Testis (tissue), 3 donors: ENCODE data around the gene ATP10B. TPM values are rescaled to one million over a fixed set of nuclear protein-coding genes. Genes with fewer than 3 reads are reported as not detected.

Source experiments
- DNase-seq: peaks from one replicate; pipeline ENCODE4 v3.0.0-alpha.2; 2019
- H3K27ac ChIP-seq, 2 donors: fragments of 200-600 bp; sonication (generic); one replicate each; pipeline ENCODE4 v1.5.1; 2019
- H3K27me3 ChIP-seq: fragments of 200-600 bp; sonication (generic); one replicate; pipeline ENCODE4 v1.5.1; 2019
- H3K36me3 ChIP-seq: fragments of 200-600 bp; sonication (generic); one replicate; pipeline ENCODE4 v1.5.1; 2017; ENCODE audit warnings: low read depth; ENCODE audit errors: missing control alignments
- H3K4me1 ChIP-seq: fragments of 200-600 bp; sonication (generic); one replicate; pipeline ENCODE4 v1.5.1; 2019
- H3K4me3 ChIP-seq, 2 donors: fragments of 200-600 bp; sonication (generic); one replicate each; pipeline ENCODE4 v1.5.1; 2017 to 2019
- H3K9me3 ChIP-seq: fragments of 200-600 bp; sonication (generic); one replicate; pipeline ENCODE4 v1.5.1; 2017
- POLR2A ChIP-seq: fragments of 450-650 bp; IDR thresholded peaks from one replicate; pipeline ENCODE4 v1.6.1; 2017; ENCODE audit warnings: antibody characterized with exemption, mild to moderate bottlenecking, moderate library complexity
- WGBS, 2 donors: methylation state at CpG; one replicate each; pipeline ENCODE4 v1.1.5; 2018; 5-methylcytosine and 5-hydroxymethylcytosine counted together
- intact Hi-C: fragments of 100-400 bp; cut with DNase I; formaldehyde crosslinking; loops from one replicate; pipeline ENCODE4 v1.15.1; 2023; ENCODE audit warnings: low total_unique reads
- polyA plus RNA-seq: library from polyadenylated mRNA; stranded (reverse); fragments of 350-450 nt; fragmentation: Illumina TruSeq; extraction: RNeasy Lipid Tissue Mini Kit (QIAGEN cat#74804); gene quantifications from one replicate; pipeline ENCODE4 v1.2.3, GENCODE V29; 2014; ENCODE audit warnings: low read depth, low replicate concordance; ENCODE audit not compliant: insufficient read depth
- total RNA-seq, 2 donors: library from RNA; depleted of rRNA; stranded (reverse); fragments of >200 nt; gene quantifications; one replicate each; pipeline ENCODE4 v1.2.3, GENCODE V29; 2016
- TF ChIP-seq, protein P1 (sequence below), 3 experiments: fragments of 450-650 bp in 2 of 3; fragments of 200-600 bp in 1 of 3; sonication (generic) in 1 of 3; IDR thresholded peaks; one replicate each; pipeline ENCODE4 v1.5.1; 2016 to 2019; ENCODE audit warnings: antibody characterized with exemption in 3 of 3, mild to moderate bottlenecking in 2 of 3, moderate library complexity in 1 of 3

Gene ATP10B
- total and polyA plus RNA-seq, 3 donors from 2014 or later, result 0.63 to 2.0 (median 1.9) TPM

DNA sequence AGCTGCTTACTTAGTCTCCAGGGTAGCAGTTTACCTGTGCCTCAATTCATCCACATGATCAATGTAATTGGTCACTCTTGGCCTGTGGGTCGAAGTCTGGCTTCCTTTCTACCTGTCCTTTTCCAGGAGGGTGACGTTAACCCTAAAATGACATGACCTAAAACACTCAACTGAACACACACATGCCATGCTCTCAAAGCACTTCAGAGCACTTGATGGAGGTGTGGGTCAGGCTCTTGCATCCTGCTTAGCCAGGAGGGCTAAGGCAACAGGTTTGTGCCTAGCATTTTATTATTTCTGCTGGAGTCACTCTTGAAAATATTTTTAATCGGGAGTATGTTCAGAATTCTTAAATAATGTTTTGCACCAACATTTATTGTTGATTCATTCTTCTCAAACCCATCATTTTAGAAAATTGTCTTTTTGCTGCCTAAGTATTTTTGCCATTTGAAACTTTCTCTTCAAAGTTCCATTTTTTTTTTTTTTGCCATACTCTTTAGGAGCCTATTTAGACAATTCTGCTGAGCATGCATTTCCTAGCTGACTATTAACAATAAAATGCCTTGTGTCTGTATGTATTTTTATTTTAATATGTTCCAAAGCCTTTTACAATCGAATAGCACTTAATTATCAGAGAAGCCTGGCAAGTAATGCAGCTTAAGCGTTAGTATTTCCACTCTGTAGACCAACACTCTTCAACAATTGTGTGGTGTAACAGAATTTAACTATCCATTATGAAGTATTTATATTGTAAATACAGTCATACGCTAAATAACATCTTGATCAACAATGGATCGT lies 59.1 kb downstream of the ATP10B start:
- 82 to 86% methylated on average over 7 of the region's 7 CpGs for WGBS, 2 donors
- intact Hi-C loops, result no loop called here
- H3K36me3 ChIP-seq, result no peaks in the 10 kb centered on the region

DNA sequence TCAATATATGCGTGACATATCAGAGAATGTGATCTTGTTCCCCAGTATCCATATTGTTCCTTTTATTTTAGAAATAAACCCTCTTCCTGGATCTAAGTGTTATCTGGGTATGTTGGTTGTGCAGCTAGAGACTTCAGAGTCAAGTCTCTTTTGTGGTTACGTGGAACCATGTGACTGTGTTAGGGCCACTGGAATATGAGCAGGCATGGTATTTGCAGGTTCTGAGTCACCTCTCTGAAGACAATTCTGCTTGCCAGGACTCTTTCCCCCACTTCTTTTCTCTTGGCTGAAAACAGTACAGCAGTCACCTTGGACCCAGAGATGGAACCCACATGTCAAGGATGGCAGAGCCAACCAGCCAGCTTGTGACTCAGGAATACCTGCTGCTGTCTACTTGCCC lies 59.7 kb downstream of the ATP10B start:
- Histone ChIP-seq H3K4me1 (no peaks in the 10 kb centered on the region), H3K27ac (no peak overlapping the region), H3K36me3 (no peaks in the 10 kb centered on the region), H3K27me3 (no peaks in the 10 kb centered on the region), H3K4me3 (no peak overlapping the region), H3K9me3 (no peaks in the 10 kb centered on the region)
- TF ChIP-seq, protein P1, sequence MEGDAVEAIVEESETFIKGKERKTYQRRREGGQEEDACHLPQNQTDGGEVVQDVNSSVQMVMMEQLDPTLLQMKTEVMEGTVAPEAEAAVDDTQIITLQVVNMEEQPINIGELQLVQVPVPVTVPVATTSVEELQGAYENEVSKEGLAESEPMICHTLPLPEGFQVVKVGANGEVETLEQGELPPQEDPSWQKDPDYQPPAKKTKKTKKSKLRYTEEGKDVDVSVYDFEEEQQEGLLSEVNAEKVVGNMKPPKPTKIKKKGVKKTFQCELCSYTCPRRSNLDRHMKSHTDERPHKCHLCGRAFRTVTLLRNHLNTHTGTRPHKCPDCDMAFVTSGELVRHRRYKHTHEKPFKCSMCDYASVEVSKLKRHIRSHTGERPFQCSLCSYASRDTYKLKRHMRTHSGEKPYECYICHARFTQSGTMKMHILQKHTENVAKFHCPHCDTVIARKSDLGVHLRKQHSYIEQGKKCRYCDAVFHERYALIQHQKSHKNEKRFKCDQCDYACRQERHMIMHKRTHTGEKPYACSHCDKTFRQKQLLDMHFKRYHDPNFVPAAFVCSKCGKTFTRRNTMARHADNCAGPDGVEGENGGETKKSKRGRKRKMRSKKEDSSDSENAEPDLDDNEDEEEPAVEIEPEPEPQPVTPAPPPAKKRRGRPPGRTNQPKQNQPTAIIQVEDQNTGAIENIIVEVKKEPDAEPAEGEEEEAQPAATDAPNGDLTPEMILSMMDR (IDR thresholded peaks at IDR 0.05), result no peak
- TF ChIP-seq POLR2A, result no peak
- no peak for DNase-seq
- 94 to 96% methylated on average over 2 of the region's 2 CpGs for WGBS, 2 donors
- intact Hi-C loops, result no loop called here

More for the DNA sequence above, 59.1 kb downstream of the ATP10B start:
- no peaks in the 10 kb centered on the region for H3K27me3 ChIP-seq
- H3K4me3 ChIP-seq, result no peak overlapping the region
- no peak overlapping the region for H3K27ac ChIP-seq
- H3K4me1 ChIP-seq, result no peaks in the 10 kb centered on the region
- no peaks in the 10 kb centered on the region for H3K9me3 ChIP-seq
- DNase-seq, result no peak
- TF ChIP-seq POLR2A, result no peak
- TF ChIP-seq, protein P1 (IDR thresholded peaks at IDR 0.05), result no peak

DNA sequence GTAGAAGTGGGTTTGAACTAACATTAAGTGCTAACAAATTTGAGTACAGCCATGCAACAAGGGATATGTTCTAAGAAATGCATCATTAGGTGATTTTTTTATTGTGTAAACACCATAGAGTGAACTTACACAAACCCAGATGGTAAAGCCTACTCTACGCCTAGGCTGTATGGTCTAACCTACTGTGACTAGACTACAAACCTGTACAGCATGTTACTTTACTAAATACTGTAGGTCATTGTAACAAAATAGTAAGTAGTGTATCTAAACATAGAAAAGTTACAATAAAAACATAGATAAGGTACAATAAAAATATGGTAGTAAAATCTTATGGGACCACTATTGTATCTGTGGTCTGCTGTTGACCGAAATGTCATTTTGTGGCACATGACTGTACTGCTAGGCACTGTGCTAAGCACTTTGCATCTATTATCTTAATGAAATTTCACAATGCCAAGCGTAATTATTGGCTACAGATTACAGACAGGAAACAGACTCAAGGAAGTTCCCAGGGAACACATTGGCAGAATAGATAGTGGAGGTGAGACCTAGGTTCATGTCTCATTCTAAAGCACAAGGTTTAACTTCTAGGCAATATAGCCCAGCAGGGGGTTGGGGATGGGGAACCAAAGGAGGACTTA lies 62.7 kb downstream of the ATP10B start:
- no peak overlapping the region for H3K27ac ChIP-seq
- WGBS, 2 donors, result 88 to 94% methylated on average over 3 of the region's 3 CpGs
- no peaks in the 10 kb centered on the region for H3K9me3 ChIP-seq
- DNase-seq, result no peak
- TF ChIP-seq, protein P1 (IDR thresholded peaks at IDR 0.05), result no peak
- no peak for TF ChIP-seq POLR2A
- H3K36me3 ChIP-seq, result no peaks in the 10 kb centered on the region
- H3K4me3 ChIP-seq, result no peak overlapping the region
- H3K4me1 ChIP-seq, result no peaks in the 10 kb centered on the region
- intact Hi-C loops, result no loop called here
- H3K27me3 ChIP-seq, result no peaks in the 10 kb centered on the region

DNA sequence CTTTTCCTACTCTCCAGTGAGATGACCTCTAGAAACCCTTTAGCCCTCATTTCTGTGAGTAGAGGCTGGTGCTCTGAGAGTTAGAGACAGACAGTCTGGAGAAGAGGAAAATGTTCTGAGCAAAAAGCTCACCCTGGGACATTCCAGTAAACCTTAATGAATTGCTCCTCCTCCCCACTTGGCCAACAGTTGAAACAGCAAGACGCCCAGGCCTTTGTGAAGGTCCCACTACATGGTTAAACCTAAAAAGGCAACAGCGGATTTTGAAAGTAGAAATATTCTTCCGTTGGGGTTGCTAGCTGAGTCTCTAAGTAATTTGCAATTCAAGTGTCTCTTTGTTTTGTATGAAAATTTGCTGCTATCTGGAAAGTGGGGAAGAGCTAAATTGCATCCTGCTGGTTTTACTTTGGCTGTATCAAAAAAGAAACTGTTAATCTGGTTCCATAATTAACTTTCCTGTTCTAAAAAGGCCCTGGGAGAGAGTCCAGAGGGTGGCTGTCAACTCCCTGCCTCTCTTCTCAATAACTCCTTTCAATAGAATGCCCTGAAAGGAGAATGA lies 63.8 kb downstream of the ATP10B start:
- 68 to 75% methylated on average over 3 of the region's 3 CpGs for WGBS, 2 donors
- intact Hi-C loops, result no loop called here

More for the DNA sequence above, 63.8 kb downstream of the ATP10B start:
- TF ChIP-seq POLR2A, result no peak
- TF ChIP-seq, protein P1 (IDR thresholded peaks at IDR 0.05), result no peak
- Histone ChIP-seq H3K27ac (no peak overlapping the region), H3K4me3 (no peak overlapping the region), H3K36me3 (no peaks in the 10 kb centered on the region), H3K9me3 (no peaks in the 10 kb centered on the region), H3K27me3 (no peaks in the 10 kb centered on the region), H3K4me1 (no peaks in the 10 kb centered on the region)
- no peak for DNase-seq
